ENCODE measurements around the gene VHLL.

GRCh38 chr1:156344409-156344808 lies 45.3 kb upstream of the VHLL start:
- TF ChIP-seq, protein P1, sequence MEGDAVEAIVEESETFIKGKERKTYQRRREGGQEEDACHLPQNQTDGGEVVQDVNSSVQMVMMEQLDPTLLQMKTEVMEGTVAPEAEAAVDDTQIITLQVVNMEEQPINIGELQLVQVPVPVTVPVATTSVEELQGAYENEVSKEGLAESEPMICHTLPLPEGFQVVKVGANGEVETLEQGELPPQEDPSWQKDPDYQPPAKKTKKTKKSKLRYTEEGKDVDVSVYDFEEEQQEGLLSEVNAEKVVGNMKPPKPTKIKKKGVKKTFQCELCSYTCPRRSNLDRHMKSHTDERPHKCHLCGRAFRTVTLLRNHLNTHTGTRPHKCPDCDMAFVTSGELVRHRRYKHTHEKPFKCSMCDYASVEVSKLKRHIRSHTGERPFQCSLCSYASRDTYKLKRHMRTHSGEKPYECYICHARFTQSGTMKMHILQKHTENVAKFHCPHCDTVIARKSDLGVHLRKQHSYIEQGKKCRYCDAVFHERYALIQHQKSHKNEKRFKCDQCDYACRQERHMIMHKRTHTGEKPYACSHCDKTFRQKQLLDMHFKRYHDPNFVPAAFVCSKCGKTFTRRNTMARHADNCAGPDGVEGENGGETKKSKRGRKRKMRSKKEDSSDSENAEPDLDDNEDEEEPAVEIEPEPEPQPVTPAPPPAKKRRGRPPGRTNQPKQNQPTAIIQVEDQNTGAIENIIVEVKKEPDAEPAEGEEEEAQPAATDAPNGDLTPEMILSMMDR (IDR thresholded peaks at IDR 0.05; ENCODE audit: low read length), result no peak
- TF ChIP-seq EZH2 (optimal IDR thresholded peaks at IDR 0.05; ENCODE audit: low read depth, low read length) (no peak), EZH2phosphoT487 (IDR thresholded peaks at IDR 0.05; ENCODE audit: low read length) (no peak)

Measured in MM.1S (cell line).